CD1c-positive myeloid dendritic cell (primary cell): ENCODE results near the gene PFN3.
A peak's percentile ranks its signal among the peaks of the same experiment; 100 is the strongest.
"Not testable (repeated sequence)": the region's sequence is repeated elsewhere in the genome, so short reads cannot be mapped to it uniquely, and the experiment has no call there.

Source experiments
- DNase-seq: peaks from one replicate; pipeline ENCODE4 v3.0.0-alpha.2; 2016; ENCODE audit errors: extremely low spot score

PFN3 gene

DNA sequence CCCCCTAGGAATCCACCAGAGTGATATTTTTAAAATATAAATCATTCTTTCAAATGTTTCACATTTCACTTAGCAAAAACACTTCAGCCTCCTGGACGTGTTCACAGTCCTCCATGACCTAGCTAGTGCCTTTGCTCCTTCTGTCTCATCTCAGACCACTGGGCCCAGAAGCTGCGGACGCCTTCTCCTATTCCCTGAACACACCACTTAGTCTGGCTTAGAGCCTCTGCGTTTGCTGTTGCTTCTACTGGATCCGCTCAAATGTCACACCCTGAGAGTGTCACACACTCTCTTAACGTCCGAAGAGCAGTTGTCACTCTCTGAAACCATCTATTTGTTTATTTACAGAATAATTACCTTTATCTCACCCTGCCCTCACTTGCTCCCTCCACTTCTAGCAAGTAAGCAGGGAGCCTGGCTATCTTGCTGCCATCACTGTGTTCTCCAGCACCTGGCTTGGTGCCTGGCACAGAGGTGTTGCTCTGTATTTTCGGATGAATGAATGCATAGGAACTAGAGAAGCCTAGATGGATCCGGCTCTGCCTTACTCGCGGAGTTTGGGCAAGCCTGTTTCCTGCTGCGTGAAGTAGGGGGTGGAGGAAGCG, 24.8 kb upstream of the PFN3 start:
- DNase-seq: no peak

DNA sequence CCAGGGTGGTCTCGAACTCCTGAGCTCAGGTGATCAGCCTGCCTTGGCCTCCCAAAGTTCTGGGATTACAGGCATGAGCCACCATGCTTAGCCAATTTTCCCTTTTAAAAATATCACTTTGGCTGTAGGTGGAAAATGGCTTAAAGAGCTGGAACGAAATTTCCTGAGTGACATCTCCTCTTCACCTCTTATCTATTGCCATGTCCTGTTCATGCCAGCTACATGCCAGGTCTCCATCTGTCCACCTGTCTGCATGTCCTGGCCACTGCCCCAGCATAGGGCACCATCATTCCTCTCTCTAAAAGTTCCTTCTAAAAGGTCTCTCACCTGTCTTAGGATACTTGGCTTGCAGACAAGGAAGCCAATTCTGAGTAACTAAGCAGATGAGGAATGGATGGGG, 23.2 kb upstream of the PFN3 start:
- no peak for DNase-seq

DNA sequence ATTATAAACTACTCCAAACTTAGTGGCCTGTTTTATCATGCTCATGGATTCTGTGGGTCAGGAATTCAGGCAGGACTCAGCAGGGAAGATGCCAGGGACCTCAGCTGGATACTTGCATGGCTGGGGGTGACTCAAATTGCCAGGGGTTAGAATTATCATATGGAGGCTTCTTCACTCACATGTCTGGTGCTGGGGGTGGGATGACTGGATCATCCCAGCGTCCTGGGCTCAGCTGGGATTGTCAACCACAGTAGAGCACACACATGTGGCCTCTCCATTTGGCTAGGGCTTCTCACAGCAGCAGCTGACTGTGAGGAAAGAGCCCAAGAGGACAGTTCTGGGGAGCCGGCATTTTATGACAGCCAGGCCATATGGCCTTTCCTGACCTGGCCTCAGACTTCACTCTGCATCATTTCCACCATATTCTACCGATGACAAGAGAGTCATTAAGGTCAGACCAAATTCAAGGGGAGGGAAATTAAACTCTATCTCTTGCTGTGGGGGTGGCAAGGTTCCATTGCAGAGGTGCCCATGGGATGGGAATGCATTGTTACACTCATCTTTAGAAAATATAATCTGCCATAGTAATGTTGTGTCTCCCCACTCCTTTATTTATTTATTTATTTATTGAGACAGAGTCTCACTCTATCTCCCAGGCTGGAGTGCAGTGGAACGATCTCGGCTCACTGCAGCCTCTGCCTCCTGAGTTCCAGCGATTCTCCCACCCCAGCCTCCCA, 20.8 kb upstream of the PFN3 start:
- DNase-seq: no peak

DNA sequence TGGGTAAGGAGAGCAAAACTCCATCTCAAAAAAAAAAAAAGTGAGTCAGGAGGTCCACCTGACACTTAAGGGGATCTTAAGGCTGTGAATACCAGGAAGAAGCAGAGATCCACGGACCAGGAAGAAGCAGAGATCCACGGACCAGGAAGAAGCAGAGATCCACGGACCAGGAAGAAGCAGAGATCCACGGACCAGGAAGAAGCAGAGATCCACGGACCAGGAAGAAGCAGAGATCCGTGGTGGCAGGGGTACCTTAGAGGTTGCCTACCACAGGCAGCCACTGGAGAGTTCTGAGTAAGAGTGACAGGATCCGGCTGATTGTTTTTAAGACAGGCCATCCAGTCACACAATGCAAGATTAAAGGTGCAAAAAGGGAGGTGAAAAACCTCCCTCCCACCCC, 20.0 kb upstream of the PFN3 start:
- DNase-seq: not testable (repeated sequence)

DNA sequence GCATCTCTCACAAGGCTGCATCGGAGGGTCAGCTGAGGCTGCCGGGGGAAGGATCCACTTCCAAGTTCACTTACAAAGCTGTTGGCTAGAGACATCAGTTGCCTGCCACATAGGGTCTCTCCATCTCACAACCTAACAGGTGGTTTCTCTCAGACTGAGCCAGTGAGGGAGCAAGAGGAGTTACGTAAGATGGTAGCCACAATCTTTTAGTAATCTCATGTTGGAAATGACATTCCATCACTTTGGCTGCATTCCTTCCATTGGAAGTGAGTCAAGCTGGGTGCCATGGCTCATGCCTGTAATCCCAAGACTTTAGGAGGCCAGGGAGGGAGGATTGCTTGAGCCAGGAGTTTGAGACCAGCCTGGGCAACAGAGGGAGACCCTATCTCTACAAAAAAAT, 18.6 kb upstream of the PFN3 start:
- DNase-seq: no peak

DNA sequence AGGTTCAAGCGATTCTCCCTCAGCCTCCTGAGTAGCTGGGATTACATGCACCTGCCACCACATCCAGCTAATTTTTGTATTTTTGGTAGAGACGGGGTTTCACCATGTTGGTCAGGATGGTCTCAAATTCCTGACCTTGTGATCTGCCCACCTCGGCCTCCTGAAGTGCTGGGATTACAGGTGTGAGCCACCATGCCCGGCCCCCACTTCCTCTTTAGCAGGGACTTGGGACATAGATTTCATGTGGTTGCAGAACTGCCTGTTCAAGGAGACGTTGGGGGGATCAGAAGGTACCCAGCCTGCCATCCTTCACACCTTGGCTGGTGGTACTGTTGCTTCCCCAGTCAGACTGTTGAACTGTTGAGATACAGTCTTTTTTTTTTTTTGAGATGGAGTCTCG, 16.6 kb upstream of the PFN3 start:
- not testable (repeated sequence) for DNase-seq

DNA sequence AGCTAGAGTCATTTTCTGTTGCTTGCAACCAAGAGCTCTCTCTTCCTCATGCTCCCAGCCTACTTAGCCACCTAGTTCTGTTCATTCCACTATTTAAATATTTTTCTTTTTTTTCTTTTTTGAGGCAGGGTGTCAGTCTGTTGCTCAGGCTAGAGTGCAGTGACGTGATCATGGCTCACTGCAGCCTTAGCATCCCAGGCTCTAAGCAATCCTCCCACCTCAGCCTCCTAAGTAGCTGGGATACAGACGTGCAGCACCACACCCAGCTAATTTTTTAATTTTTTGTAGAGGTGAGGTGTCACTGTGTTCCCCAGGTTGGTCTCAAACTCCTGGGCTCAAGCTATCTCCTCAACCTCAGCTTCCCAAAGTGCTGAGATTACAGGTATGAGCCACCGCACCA, 14.0 kb upstream of the PFN3 start:
- DNase-seq: no peak

DNA sequence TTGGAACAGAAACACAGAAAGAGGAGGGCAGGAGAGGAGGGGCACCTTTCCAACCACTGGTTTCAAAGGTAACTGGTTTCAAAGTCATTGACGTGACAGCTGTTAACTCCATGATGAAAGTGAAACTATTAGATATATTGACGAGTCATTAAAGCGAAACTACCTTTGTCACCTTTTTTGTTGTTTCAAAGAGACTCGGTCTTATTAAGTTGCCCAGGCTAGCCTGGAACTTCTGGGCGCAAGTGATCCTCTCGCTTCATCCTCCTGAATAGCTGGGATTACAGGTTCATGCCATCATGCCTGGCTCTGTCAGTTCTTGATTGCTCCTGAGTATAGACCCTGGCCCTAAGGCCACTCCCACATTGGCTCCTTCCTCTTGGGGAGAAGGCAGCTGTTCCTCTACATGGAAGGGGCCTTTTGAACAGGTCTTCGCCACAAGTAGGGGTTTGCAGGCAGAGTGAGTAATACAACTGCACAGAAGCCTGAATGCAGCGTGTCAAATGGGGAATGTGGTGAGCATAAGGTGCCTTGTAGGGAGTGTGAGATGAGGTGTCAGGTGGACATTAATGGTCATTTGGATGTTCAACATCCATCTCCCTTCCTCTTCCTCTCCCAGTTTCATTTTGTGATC, 12.3 kb upstream of the PFN3 start:
- peak; percentile 22 for DNase-seq

DNA sequence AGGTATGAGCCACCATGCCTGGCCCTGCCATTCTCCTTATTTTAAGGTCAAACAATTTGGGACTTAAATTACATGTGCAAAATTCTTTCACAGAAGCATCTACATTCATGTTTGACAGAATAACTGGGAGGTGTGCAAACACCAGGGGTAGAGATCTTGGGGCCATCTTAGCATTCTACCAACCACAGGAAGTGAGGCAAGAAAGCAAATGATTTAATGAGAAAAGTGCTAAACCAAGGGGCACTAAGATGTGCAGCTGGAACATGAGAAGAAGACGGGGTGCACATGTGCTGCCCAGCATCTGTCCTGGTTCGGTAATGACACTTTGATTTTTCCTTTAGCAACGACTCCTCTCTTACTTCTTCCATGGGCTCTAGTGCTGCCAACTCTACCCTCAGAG, 10.1 kb upstream of the PFN3 start:
- DNase-seq: no peak

DNA sequence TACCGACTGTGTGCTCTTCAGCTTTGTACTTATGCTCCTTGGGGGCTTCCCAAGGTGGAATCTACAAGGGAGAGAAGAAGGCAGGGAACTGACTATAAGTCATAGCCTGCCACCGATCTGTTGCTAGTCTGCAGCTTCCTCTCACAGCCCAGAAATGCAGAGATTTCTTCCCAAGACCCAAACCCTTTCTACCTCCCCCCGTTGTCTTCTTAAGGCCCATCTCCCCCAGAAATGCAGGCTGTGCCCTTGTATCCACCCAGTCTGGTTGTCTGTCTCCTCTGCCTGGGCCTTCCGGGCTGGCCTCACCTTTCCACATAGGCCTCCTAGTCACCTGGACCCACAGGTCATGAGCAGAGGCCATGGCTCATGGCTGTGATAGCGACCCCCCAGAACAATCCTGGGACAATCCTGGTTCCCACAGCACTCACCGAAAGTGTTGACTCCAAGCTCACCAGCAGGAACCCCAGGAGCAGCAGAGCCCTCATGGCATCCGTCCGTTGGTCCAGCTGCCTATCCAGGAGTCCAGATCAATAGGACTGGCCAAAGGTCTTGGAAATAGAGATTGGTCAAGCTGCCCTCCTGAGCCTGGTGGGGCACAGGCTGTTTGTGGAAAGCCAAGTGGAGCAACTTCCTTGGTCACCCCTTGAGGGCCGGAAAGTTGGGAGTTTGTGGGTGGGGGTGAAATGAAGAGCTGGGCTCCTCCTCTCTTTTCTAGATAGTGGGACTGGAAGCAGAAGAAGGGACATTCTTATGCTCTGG, 8.8 kb upstream of the PFN3 start, which contains the start of gene F12:
Gene F12 (minus strand): TSS at position 522 of the 759 bp plus-strand sequence. CDS start 37 bp downstream, at position 485.
- no peak for DNase-seq

DNA sequence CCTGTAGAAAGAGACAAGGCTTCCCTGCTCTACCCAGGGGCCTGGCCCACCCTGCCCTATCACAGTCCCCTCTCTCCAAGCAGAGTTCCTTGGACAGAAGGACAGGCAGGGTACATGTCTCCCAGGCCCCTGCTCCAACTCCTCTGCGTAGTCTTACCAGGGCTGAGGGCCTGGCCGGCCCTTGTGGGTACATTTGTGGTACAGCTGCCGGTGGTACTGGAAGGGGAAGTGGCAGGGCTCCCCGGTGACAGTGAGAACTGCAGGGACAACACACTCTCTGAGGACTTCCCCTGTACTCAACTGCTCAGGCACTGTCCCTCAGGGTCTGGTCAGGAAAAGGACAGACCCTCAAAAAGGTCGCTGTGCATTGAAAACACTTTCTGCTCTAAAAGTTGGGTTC, 5.3 kb upstream of the PFN3 start:
- peak; percentile 77 for DNase-seq

DNA sequence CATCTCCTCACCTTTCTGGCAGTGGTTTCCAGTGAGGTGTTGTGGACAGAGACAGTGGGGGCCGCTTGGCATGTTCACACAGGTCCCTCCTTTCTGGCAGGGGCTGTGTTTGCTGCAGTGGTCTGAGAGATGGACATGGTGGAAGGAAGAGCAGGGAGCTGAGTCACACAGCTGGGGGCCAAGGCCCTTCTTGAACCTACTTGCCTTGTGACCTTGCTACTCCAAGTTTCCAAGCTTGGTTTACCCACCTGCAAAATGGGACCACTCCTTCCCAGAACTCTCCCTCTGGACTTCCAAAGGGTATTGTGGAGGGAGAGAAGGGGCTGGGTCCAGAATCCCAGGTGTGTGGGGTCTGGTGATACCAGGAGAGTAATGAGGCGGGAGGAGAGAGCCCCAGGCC, 4.9 kb upstream of the PFN3 start:
- no peak for DNase-seq

DNA sequence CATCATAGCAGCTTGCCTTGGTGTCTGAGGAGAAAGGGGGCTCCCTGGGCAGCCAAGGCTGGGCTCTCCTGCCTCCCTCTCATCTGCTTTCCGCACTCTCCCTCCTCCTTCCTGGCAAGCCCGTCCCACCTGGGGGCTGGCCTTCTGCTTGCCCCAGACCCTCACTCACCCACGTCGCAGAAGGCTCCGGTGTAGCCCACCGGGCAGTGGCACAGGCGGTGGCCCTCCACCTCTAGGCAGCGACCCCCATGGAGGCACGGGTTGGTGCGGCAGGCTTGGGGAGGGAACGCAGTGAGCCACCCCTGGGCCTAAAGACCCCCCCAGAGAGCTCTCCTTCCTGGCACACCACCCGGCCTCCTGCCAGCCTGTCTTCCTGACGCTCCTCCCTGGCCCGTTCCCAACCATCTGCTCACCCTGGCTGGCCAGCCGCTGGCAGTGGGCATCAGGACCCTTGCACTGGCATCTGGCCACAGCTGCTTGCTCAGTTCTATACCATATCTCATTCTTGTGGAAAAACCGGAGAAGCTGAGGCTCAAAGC, 4.2 kb upstream of the PFN3 start:
- no peak for DNase-seq

DNA sequence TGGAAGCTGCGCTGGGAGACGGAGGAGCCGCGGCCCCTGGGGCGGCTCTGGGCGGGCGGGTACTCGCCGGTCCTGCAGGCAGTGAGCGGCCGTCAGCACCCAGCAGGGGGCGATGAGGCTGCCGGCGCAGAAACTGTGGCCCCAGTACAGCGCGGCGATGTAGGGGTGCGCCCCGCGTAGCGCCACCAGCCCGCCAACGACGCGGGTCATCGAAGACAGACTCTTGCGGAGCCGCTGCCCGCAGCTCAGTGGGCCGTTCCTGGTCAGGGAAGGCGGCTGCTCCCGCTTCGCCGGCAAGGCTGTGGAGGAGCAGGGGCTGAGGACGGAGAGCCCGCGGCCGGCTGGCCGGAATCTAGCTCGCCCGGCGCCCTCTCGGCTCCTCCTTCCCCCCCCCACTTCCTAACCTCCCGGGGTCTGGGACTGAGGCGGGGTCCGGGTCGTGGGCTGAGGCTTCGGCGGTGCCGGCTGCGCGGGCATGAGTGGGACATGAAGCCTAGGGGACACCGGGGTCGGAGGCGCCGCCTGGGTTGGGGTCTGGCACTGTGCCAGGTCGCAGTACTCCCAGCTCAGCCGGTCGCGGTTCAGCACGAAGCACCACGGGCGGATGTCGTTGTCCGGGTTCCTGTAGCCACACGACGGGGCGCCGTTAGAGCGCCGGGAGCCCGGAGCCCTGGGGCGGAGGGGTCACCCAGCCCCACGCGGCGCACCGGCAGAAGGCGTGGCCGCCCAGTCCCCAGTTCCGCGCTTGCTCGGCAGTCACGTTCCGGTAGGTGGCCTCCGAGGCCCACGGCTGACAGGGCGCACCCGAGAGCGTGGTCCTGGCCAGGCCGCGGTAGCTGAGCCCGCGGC, 3.6 kb upstream of the PFN3 start:
- DNase-seq: peak; percentile 91

DNA sequence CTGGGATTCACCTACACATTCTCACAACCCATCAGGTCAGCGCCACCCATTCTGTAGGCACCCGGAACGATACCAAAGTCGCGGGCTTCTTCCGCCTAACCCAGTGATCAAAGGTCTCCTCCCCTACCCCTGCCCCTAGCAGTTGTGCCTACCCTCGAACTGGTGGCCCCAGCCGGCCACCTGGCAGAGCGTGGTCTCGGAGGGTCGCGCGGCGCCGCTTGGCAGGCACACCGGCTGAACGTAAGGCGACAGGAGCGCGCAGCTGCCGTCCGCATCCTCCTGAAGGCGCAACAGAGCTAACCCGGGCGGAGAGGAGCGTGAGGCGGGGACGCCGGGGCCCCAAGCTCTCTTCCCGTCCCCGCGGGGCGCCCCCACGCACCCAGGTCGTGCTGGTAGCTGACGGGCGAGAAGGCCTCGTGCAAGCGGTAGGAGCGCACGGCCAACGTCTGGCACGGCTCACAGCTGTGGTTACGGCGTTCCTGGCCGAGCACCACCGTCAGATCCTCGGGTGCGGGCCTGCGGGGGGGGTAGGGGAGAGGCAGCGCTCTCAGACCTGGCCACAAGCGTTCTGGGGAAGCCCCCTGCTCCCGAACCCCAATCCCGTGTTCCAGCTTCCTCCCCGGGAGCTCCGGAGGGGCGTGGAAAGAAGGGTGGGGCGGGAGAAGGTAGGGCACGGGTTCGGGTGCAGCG, 2.8 kb upstream of the PFN3 start:
- peak; percentile 53 for DNase-seq

DNA sequence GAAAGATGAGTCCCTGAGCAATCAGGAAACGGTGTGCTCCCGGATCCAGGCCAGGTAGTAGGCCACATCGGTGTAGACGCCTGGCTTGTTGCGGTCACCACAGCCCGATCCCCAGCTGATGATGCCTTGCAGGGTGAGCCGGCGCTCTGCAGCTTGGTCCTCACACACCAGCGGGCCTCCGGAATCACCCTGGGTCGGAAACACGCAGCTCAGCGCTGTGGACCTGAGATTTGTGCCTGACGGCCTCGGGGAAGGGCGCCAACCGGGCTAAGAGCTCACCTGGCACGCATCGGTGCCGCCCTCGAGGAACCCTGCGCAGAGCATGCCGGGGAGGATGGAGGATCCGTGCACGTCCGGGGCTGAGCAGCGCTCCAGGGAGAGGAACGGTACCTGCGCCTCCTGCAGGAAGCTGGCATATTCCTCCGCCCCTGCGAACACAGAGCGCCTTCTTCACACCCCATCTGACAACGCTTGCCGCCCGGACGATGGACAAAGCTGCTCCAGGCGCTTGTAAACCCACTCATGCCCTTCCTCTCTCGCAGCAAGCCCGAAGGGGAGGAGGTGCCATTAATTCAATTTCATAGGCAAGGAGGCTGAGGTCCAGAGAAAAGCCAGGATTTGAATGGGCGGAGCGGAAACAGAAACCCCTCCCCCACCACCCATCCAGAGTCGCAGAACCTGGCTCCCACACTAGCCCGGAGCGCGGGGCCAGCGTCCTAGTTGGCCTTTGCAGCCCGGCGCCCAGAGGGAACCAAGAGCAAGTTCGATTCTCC, 2.0 kb upstream of the PFN3 start:
- peak; percentile 60 for DNase-seq

DNA sequence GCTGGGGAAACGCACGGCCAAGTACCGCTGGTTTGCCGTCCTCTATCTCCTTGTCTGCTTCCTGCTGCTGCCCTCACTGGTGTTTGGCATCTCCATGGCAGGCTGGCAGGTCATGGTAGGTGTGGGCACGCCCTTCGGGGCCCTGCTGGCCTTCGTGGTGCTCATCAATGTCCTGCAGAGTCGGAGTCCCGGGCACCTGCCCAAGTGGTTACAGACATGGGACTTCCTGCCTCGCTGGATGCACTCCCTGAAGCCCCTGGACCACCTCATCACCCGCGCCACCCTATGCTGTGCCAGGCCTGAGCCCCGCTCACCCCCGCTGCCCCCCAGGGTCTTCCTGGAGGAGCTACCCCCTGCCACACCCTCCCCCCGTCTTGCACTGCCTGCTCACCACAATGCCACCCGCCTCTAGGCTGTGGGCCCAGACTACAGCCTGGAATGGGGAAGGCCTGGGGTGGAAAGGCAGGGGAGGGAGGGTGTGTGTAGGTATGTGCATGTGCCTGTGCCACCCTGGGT, 2.5 kb downstream of the PFN3 start:
- DNase-seq: no peak

DNA sequence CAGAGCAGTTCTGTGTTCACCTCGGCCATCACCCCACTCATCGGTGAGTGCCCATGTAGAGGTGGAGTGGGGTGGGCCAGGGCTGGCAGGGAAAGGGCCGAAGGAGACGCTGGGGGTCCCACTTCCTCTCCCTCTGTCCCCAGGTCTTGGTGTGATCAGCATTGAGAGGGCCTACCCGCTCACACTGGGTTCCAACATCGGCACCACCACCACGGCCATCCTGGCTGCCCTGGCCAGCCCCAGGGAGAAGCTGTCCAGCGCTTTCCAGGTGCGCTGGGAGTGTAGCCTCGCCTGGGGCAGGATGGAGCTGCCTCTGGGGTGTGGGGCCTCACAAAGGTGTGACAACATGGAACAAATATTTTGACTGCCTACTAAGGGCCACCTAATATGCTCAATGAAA, 3.7 kb downstream of the PFN3 start:
- no peak for DNase-seq

DNA sequence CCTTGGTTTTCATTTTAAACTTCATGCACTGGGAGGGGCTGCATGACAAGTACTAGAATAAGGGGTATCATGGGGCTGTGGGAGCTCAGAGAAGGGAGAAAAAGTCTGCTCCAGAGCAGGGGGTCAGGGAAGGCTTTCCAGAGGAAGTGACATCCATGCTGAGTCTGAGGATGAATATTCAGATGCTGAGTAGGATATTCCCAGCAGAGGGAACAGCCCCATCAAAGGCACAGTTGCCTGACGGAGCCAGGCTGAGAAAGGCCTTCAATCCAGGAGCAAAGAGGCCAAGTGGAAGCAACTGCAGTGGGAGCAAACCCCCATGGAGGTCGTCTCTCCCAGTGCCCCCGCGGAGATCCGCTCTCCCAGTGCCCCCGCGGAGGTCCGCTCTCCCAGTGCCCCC, 4.4 kb downstream of the PFN3 start:
- no peak for DNase-seq

DNA sequence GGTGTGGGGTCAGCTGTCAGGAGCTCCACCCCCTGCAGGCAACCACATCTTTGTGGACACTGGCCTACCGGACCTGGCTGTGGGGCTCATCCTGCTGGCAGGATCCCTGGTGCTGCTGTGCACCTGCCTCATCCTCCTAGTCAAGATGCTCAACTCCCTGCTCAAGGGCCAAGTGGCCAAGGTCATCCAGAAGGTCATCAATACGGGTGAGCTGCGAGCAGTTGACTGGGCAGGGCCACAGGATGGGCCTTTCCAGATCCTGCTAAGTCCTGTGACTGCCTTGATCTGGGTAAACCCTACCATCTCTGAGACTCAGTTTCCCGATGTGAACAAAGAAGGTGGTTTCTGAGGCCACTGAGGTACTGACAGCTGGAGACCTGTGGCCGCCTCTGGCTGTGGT, 6.5 kb downstream of the PFN3 start:
- DNase-seq: no peak
